CD4-positive, alpha-beta T cell treated with Interleukin-6 for 4 hours (primary cell): ENCODE measurements around the gene ZNRF3.
"Not testable (repeated sequence)": the region's sequence is repeated elsewhere in the genome, so short reads cannot be mapped to it uniquely, and the experiment has no call there.

Experiments
- DNase-seq: peaks from one replicate; pipeline ENCODE4 v3.0.0-alpha.2; 2020; ENCODE audit warnings: mixed read lengths

Gene ZNRF3

GRCh38 chr22:28882878-28883656, at the start of gene ZNRF3:
Gene ZNRF3, plus strand, starts transcription at chr22:28883572. Its CDS starts 195 bp downstream, at chr22:28883767.
- DNase-seq = peak; percentile 94

- DNase-seq = no peak
Measured at GRCh38 chr22:28835630-28836189, 47.7 kb upstream of the ZNRF3 start.

DNA sequence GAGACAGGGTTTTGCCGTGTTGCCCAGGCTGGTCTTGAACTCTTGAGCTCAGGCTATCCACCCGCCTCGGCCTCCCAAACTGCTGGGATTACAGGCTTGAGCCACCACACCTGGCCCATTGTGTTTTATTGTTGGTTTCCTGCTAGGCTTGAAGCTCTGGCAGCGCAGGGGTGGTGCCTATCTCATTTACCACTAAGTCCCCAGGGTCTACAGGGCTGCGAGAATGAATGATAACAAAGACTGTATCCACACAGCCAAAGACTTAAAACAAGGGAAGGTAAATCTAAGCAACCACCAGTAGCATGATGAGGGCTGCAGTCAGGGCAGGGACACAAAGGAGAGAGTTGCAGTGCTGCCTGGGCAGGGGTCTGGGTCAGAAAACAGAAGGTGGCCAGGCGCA, 45.7 kb upstream of the ZNRF3 start:
- no peak for DNase-seq

GRCh38 chr22:28838971-28839370, 44.4 kb upstream of the ZNRF3 start:
- DNase-seq = no peak

GRCh38 chr22:28841111-28841510, 42.3 kb upstream of the ZNRF3 start:
- DNase-seq = no peak

DNA sequence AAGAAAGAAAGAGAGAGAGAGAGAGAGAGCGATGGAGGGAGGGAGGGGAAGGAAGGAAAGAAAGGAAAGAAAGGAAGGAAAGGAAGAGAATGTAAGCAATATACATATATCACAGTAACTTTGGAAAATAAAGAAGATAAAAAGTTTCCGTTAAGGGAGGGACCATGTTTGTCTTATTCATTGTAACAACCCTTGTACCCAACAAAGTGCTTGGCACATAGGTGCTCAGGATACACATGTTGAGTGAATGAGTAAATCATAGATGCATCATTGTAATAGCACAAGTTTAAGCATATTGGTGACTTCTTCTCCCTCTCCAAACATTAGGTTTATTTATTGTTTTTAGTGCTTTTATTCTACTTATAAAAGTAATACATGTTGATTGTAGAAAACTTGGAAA, 39.7 kb upstream of the ZNRF3 start:
- no peak for DNase-seq

DNA sequence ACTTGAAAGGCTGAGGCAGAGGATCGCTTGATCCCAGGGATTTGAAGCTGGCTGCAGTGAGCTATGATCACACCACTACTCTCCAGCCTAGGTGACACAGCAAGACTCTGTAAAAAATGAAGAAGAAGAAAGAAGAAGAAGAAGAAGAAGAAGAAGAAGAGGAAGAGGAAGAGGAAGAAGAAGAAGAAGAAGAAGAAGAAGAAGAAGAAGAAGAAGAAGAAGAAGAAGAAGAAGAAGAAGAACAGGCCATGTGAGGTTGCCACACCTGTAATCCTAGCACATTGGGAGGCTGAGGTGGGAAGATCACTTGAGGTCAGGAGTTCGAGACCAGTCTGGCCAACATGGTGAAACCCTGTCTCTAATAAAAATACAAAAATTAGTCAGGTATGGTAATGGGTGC, 39.1 kb upstream of the ZNRF3 start:
- DNase-seq = not testable (repeated sequence)

- DNase-seq = no peak
Measured at GRCh38 chr22:28846994-28847393, 36.4 kb upstream of the ZNRF3 start.

GRCh38 chr22:28855355-28856094, 27.8 kb upstream of the ZNRF3 start:
- DNase-seq = peak; percentile 53

- no peak for DNase-seq
Measured at GRCh38 chr22:28856095-28856455, 27.3 kb upstream of the ZNRF3 start.

DNA sequence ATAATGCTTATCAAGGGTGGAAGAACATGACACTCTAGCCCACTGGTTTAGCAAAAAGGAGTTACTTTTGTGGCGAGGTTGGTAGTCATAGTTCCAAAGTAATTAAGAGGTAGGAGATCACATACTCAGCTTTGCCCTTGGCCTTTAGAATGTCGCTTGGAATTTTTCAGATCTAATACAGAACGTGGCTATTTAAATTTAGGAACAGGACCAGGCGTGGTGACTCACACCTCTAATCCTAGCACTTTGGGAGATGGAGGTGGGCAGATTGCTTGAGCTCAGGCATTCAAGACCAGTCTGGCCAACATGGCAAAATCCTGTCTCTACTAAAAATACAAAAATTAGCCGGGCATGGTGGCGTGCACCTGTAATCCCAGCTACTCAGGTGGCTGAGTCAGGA, 26.1 kb upstream of the ZNRF3 start:
- DNase-seq = no peak

- no peak for DNase-seq
Measured at GRCh38 chr22:28864878-28865596, 18.3 kb upstream of the ZNRF3 start.

DNA sequence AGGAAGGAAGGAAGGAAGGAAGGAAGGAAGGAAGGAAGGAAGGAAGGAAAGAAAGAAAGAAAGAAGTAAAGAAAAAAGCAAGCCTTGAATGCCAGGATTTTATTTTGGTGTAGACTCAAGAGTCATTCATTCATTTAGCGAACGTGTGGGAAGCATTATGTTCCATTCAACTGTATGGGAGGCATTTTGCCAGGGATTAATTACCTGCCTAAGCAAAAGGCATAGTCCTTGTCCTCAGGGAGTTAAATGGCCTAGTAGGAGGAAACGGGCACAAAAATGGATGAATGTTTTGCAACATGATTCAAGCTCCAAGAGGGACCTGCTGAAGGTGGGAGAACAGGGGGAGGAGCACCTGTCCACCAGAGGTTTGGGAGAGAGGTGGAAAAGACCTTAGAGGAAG, 16.2 kb upstream of the ZNRF3 start:
- no peak for DNase-seq

GRCh38 chr22:28868389-28868788, 15.0 kb upstream of the ZNRF3 start:
- DNase-seq = not testable (repeated sequence)

DNA sequence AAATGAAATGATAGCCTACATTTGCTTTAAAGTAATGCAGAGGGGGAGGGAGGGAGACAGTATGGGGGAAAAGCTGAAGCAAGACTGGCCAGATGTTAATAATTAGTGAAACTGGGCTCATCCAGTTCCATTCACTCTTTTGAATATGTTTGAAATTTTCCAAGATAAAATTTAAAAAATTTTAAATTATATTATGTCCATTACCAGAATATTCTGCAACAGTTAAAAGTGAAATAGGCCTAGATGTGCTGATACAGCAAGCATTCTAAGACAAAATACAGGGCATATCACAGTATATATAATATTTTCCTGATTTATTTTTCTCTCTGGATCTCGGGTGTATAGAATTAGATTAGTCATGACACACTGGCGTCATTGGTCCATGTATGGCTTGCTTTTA, 13.6 kb upstream of the ZNRF3 start:
- no peak for DNase-seq

DNA sequence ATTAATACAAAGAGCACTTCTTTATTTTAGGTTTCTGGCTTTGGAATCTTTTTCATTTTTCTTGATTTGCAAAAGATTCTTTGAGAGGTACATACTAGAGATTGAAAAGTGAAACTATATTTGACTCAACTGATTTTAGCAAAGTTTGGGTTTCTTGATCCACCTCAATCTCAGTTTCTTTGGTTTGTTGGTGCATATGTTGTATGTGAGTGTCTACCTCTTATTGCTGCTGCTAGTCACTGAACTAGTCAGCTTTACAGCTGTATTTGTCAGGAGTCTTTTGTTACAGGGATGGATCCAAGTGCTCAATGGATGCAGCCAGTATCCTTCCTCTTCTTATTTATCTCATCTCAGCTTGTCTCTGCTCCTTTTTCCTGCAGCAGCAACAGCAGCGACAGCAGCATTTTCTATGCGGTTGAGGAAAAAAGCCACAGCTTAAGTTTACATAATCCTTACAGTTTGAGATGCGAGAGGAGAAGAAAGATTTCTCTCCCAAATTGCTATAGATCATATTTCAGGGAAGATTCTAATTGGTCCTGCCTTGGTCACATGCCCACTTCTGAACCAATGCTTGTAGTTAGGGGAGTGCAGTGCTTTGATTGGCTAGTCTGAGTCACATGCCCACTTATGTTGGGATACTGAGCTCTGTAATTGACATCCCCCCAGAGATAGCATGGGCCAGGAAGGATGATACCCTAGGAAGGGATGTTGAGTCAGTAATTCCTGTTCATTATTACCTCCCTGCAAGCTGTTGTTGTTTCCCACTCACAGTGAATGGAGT, 10.0 kb upstream of the ZNRF3 start:
- no peak for DNase-seq

DNA sequence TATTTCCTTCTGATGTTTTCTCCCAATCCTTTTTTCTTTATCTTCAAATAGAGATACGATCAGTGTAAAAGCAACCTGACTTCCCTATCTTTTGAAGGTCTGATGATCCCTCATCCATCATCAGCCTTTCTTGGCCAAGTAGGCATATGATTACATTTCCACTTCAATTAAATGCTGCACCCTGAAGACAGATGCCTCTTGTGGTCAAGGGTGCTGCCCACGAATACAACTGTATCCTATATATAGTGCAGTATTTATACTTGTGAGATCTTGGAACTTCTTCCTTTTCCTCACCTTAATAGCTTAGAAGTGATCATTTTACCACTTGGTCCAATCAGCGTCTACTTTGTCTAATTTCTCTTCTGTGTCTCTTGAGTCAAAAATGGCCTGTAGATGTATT, 9.3 kb upstream of the ZNRF3 start:
- no peak for DNase-seq

DNA sequence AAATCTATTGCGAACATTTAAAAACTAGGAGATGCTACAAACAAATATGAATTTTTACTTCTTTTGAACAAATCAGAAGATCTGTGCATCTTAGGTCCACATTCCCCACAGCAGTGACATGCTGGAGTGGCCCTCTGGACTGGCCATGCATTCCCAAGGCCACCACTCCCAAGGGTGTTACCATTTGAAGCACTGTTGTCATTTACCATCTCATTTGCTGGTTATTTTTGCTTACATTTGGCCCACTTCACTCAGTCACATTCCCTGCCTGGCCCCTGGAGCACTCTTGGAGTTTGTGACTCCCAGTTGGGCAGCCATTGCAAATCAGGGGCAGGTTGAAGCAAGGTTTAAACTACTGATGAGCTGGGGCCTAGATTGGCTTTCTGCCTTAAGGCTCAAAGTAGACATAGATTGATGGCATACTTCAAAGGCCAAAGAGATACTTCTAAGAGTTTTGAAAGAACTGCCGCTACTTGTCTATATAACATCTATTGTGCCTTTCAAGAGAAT, 8.5 kb upstream of the ZNRF3 start:
- DNase-seq = no peak

DNA sequence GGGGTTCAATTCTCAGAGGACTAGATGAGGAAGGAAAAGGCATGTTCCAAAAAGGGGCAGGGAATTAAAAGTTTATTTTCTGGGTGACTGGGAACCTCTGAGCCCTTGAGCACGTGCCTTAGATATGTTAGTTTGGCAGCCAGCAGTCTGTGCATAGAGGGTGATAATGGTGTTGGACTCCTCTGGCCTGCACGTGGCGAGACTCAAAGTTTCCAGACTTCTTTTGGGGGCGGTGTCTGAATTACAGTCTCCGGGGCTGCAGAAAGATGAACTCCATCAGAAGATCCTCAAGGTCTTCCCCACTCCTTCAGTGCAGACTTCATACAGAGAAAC, 861 bp upstream of the ZNRF3 start:
- peak; percentile 5 for DNase-seq

GRCh38 chr22:28883657-28883916, 215 bp downstream of the ZNRF3 start:
- DNase-seq = no peak

- DNase-seq = peak; percentile 43
Measured at GRCh38 chr22:28883917-28884746, 760 bp downstream of the ZNRF3 start.
